DMS153 (cell line): ENCODE results near the gene HOXB5.
A peak's percentile ranks its signal among the peaks of the same experiment; 100 is the strongest.

ENCODE experiments used
- DNase-seq: peaks from one replicate; lab custom pipeline; 2025; lab: John Stamatoyannopoulos, UW

The HOXB5 gene

DNA sequence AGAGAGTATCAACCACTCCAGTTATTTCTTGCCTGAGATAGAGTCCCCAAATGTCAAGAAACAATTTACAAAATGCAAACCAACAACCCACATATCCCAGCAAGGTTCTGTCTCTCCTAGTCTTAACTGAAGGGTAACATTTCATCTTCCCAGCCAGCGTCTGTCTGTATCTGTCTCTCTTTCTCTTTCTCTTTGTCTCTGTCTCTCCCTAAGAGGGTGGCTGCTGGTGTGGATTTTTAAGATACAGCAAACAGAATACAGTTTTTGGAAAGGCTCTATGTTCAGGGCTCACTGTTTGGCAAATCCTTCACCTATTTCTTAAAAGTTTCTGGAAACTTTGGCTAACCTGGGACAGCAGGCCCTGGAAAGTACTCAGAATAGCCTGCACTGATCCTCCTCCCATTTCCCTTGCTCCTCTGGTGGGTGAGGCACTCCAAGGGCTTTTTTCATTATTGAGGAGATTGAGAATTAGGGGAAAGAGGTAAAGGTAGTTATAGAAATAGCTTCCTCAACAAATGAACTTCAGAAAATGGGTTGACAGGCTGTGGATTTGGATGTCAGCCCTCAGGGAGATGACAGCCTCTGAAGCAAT lies 21.7 kb downstream of the HOXB5 start:
- DNase-seq, result no peak

- no peak for DNase-seq
Observed at GRCh38 chr17:48571024-48571818, 22.4 kb downstream of the HOXB5 start.

DNA sequence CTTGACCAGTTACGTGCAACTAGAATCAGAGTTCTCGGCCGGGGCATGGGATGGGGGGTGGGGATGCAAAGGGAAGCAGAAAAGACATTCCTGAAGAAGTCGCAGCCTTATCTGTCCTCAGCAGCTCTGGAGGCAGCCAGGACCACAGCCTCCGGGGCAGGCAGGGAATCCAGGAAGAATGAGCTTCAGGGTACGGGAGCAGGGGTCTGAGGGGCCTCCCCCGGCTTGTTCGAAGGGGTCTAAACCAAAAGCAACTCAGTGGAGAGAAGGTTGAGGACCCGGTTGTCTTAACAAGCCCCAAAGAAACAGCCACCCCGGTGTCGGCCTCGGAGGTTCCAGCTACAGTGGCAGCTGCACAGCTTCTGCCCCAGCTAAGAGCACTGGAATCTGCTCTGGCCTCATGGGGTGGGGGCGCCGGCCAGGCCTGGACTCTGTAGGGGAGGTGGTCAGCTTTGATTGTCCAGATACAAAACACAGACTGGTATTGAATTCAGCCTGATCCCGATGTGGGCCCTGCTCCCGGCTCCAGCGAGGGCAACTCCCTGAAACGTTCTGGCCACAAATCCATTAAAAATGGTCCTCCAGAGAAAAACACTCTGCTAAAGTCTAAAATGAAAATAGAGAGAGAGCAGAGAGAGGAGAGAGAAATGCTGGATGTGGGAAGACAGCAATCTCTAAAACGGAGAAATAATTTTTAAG lies 23.1 kb downstream of the HOXB5 start:
- no peak for DNase-seq

- no peak for DNase-seq
Observed at GRCh38 chr17:48569674-48570324, 23.8 kb downstream of the HOXB5 start.

- no peak for DNase-seq
Observed at GRCh38 chr17:48569240-48569582, 24.4 kb downstream of the HOXB5 start.

- no peak for DNase-seq
Observed at GRCh38 chr17:48568499-48569239, 24.9 kb downstream of the HOXB5 start.

DNA sequence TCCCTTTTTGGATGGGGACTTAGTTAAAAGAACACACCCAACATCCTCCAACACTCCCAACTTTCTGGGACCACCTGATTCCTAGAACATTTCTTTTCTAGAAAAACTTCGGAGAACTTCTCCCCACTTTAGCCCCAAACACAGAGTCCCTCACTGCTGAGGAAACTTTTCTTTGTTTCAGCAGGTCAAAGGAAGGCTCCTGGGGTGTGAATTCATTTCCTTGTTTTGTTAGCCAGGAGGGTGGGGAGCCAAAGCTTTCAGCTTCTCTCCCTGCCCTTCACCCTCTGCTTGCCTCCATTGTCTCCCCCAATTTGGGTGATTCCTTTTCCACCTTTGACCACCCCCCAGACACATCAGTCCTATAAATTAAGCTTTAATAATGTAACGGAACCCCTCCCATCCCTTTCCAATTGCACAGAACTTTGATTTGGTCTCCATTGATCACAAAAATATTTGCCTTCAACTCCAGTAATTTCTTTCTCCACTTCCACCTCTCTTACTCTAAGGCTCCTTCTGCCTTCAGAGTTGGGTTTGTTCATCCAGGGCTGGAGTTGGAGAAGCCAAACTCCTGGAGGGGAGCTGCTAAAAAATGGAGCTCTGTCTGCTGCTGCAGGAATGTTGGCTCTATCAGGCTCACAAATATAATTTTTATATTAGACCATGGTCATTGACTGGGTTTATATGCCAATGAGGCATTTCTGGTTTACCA lies 25.8 kb downstream of the HOXB5 start:
- no peak for DNase-seq

- DNase-seq, result peak; percentile 22
Observed at GRCh38 chr17:48567209-48567608, 26.4 kb downstream of the HOXB5 start.

DNA sequence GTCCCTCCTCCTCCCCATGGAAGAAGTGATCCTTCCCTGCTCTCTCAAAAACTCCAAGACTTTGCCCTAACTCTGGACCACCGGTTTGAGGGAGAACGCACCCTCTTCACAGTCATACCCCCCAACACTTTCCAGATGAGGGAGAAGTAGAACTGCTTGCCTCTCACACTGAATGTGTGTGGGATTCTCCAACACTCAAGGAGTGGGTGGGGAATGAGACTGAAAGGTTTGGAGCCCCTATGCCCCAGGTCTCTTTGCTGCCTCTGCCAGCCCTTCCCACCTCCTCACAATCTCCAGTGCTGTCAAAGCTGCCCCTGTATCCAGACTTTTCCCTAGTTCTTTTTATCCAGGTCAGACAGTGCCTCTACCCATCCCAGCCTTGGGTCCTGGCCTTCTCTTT lies 26.9 kb downstream of the HOXB5 start:
- no peak for DNase-seq

DNA sequence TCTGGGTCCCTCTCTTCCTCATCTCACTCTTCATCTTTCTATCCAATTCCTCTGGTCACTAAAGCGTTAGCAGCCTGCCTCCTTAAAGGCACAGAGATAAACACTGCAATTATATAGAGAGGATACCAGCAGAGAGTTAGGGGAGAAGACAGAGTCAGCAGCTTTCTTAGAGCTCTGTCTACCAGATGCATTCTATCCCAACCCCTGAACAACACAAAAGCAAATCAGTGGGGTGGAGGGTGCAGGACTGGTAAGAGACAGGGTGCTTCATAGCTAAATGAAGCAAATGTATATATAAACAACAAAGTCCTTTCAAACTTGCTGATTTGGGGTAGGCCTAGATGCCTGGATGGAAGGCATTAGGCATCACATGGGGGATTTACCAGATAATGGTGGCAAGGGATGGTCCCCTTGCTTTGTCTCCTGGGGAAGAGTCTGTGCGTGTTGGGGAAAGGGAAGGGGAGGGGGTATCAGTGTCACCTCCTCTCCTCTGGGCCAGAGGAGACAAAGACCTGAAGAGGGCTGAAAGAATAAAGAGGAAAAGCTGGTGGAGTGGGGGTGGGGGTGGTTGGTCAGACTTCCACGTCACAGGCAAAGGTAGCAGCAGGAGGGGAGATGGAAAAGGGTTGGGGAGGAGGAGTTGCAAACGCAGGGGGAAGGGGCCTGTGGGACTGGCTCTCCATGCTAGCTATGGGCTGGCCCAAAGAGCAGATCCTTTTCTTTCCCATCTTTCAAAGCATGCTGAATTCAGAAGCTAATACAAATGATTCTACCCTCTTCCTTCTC lies 27.5 kb downstream of the HOXB5 start:
- DNase-seq, result no peak

DNA sequence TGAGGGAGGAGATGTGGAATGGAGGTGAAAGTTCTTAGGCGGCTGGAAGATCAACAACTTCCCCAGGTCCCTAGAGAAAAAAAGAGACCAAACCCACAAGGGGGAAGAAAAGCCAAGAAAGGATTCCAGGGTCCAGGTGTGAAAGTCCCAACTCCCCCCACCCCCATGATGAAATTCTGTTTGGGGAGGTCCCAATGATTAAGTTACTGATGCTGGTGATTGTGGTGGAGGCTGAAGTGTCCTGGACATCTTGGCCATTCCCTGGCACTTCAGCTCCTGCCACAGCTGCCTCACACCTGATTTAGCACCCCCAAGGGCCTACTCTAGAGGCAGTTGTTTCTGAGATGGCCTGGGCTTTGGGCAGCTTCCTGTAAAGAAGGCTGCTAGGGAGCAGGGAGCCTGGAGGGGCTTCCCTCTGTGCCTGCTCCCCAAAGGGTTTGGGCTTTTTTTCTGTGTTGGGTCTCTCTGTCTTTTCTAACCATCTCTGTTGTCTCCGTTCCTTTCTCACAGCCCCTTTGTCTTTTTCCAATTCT lies 28.5 kb downstream of the HOXB5 start:
- no peak for DNase-seq

DNA sequence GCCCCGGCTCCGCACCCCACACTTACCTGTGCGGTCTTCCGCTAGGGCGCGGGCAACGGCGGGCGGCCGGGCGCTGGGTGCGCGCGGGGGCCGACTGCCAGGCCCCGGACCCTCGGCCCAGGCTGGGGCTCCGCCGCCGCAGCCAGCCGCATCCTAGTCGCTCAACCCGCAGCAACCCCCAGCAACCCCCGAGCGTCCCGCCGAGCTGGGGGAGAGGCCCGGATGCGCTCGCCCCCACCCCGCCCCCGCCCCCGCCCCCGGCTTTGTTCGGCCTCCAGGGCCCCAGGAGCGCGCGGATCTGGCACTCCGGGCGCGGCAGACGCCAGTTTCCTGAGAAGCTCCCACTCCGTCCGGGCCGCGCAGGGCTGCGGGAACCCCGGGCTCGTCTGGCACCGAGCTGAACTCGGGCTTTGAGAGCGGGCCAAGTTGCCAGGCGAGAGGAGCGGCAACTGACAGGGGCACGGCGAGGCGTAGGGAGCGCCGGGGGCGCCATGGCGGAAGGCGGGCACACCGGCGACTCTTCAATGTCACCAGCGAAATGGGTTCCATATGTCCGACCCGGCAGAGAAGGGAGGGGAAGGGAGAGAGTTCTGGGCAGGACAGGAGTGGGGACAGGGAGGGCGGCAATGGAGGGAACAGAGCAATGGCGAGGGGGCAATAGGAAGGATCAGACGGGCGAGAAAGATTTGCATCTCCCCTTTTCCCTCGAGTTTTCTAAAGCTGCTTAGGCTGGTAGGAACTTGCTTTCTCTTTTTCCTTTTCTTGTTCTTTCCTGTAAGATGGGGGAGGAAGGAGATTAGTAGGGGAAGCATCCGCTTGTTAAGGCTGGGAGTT lies 29.2 kb downstream of the HOXB5 start:
- no peak for DNase-seq

DNA sequence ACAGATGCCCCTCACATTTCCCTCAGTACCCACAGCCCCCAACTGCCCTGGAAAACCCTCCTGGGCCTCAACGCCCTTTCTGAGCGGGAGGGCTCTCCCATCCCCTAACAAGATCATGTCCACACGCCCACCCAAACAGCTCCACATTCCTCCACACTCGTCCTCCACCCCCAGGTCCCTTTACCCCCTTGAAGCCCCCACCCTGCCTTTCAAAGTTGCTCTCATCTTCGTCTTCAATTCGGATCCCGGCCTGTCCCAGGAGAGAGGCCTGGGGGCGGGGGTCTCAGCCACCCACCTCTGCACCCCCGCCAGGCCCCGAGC lies 29.8 kb downstream of the HOXB5 start:
- no peak for DNase-seq

GRCh38 chr17:48563385-48563838 lies 30.2 kb downstream of the HOXB5 start:
- no peak for DNase-seq

DNA sequence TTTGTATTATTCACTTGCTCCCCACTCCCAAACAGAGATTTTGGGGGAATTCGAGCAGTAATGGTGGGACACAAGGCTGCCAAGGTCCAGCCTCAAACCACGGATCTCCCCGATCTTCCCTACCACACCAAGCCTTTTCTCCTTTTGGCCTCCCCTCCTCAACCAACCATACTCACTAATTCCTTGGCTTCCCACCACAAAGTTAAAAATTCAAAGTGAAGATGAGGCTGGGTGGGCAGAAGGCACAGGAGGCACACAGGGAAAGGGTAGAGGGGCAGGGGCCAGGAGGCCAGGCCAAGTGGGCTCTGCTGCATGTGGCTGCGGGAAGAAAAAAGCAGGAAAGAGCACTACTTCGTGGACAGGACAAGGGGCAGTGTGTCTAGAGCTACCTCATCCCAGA lies 30.6 kb downstream of the HOXB5 start:
- no peak for DNase-seq

DNA sequence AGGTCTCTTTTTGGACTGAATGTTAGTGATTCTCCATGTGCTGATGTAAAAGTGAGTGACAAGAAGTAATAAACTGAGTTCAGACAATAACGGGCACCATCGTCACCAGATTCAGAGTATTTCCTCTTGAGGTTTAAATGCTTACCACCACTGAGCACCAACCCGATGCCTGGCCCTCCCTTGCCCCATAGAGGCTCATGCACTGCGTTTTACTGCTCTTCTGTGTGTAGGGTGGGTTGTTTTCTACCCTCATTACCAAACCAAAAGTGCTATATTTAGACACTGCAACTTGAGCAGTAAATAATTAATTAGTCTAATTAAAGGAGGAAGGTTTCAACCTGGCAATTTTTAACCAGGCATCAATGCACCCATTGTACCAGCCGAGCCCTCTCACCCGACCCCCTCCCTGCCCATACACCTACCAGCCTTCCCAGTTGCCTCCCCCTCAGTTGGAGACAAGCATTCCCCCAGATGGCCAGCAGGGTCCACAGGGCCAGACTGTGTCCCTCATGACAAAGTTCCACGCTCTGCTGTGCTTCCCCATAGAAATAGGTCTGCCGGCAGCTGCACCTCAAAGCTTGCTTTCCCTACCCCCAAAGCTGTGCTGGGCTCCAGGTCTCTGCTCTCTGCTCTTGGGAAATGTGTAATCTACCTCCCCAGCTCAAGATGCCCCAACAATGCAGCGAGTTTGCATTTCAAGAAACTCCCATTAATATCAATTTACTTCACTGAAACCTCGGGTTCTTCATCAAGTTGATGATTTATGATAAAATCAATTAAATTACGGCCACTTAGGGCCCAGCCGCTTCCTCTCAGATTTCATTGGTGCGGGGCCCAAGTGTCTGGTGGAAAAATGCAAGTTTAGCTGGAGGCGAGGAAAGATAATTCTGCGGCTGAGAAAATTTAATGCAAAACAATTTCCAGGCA lies 31.4 kb downstream of the HOXB5 start:
- no peak for DNase-seq

DNA sequence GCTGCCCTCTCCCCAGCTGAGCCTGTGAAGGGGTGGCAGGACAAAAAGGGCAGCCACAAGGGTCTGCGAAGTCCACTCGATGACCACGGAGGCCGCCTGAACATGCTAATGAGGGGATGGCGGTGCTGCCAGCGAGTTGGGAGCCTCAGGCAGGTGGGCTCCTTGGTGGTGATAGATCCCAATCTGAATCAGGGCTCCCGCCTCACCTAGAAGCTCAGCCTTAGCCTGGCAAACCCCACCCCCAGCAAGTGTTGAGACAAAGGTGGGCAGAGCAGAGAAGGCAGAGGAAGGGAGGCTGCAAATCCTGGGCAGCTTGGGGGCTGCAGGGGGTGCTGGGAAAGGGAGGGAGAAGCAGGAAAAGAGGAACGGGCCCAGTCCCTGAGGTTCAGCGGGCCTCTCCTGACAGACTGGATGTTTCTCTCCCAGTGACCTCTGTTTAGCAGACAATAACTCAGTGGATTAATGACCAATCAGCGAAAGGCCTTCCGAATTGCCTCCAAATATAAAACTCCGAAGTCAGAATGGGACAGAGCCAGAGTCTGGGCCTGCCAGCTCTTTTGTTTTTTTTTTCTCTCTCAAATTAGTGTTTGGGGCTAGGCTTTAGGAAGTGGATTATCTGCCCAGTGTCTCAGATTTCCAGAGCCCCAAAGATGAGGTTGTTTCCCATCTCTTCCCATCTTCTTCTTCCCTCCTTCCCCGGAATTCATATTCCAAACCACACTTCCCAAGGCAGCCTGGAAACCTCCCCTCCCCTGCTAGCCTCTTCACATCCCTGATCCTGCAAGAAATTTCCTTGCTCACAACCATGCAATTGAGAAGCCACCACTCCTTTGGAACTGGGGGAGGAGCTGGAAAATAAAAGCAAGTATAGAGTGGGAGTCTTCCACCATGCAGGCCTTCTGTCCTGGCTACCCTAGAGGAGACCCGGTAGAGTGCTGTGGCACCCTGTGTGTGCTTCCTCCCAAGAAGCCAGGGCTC lies 33.5 kb downstream of the HOXB5 start:
- no peak for DNase-seq
